ENCODE results near the gene TAPBPL.
"Not testable (repeated sequence)": the region's sequence is repeated elsewhere in the genome, so short reads cannot be mapped to it uniquely, and the experiment has no call there.

The TAPBPL gene

GRCh38 chr12:6471989-6472360 lies 20.1 kb downstream of the TAPBPL start:
- H3K4me1 ChIP-seq (ENCODE audit: low read depth, poor library complexity, severe bottlenecking) = peaks cover 31% of the 10 kb centered on the region
- no peak overlapping the region for H3K9ac ChIP-seq
- no peaks in the 10 kb centered on the region; the same call in 1 of the 2 replicates for H3K79me2 ChIP-seq (ENCODE audit: insufficient read depth, low read depth)
- no peak for TF ChIP-seq CTCF (conservative IDR thresholded peaks at IDR 0.05; ENCODE audit: low read depth, low read length)
- H3K4me2 ChIP-seq = no peak overlapping the region
- H4K20me1 ChIP-seq (ENCODE audit: insufficient read depth) = no peaks in the 10 kb centered on the region
- H2AFZ ChIP-seq (ENCODE audit: low read depth) = no peak overlapping the region
- H3K27ac ChIP-seq = no peak overlapping the region
- no peaks in the 10 kb centered on the region for H3K36me3 ChIP-seq (ENCODE audit: insufficient read depth)
- H3K27me3 ChIP-seq (ENCODE audit: insufficient read depth, low read depth) = no peaks in the 10 kb centered on the region
- H3K4me3 ChIP-seq (IDR thresholded peaks at IDR 0.05; ENCODE audit: insufficient read depth, low read depth, low read length) = no peak overlapping the region

GRCh38 chr12:6472491-6472890 lies 20.6 kb downstream of the TAPBPL start:
- TF ChIP-seq CTCF (conservative IDR thresholded peaks at IDR 0.05; ENCODE audit: low read depth, low read length) = no peak
- Histone ChIP-seq H3K4me3 (IDR thresholded peaks at IDR 0.05; ENCODE audit: insufficient read depth, low read depth, low read length) (no peak overlapping the region), H3K27me3 (ENCODE audit: insufficient read depth, low read depth) (no peaks in the 10 kb centered on the region), H3K4me1 (ENCODE audit: low read depth, poor library complexity, severe bottlenecking) (peaks cover 31% of the 10 kb centered on the region), H3K79me2 (ENCODE audit: insufficient read depth, low read depth) (no peaks in the 10 kb centered on the region; the same call in 1 of the 2 replicates), H3K9ac (no peak overlapping the region), H4K20me1 (ENCODE audit: insufficient read depth) (no peaks in the 10 kb centered on the region), H3K4me2 (no peak overlapping the region), H3K27ac (no peak overlapping the region), H3K36me3 (ENCODE audit: insufficient read depth) (no peaks in the 10 kb centered on the region), H2AFZ (ENCODE audit: low read depth) (no peak overlapping the region)

GRCh38 chr12:6475233-6475975 lies 23.6 kb downstream of the TAPBPL start:
- not testable (repeated sequence) for H4K20me1 ChIP-seq (ENCODE audit: insufficient read depth); H3K9ac ChIP-seq; H3K27ac ChIP-seq; H3K4me3 ChIP-seq (IDR thresholded peaks at IDR 0.05; ENCODE audit: insufficient read depth, low read depth, low read length); H2AFZ ChIP-seq (ENCODE audit: low read depth); H3K27me3 ChIP-seq (ENCODE audit: insufficient read depth, low read depth); H3K4me2 ChIP-seq; H3K36me3 ChIP-seq (ENCODE audit: insufficient read depth); H3K79me2 ChIP-seq (ENCODE audit: insufficient read depth, low read depth)
- peaks cover 13% of the 10 kb centered on the region for H3K4me1 ChIP-seq (ENCODE audit: low read depth, poor library complexity, severe bottlenecking)

- TF ChIP-seq CTCF (conservative IDR thresholded peaks at IDR 0.05; ENCODE audit: low read depth, low read length) = no peak
Measured at GRCh38 chr12:6476489-6476888, 24.6 kb downstream of the TAPBPL start.

GRCh38 chr12:6477601-6478377 lies 25.9 kb downstream of the TAPBPL start:
- not testable (repeated sequence) for H4K20me1 ChIP-seq (ENCODE audit: insufficient read depth); H3K27me3 ChIP-seq (ENCODE audit: insufficient read depth, low read depth); H2AFZ ChIP-seq (ENCODE audit: low read depth); H3K36me3 ChIP-seq (ENCODE audit: insufficient read depth); H3K27ac ChIP-seq; H3K9ac ChIP-seq; H3K4me1 ChIP-seq (ENCODE audit: low read depth, poor library complexity, severe bottlenecking); H3K4me3 ChIP-seq (IDR thresholded peaks at IDR 0.05; ENCODE audit: insufficient read depth, low read depth, low read length); H3K79me2 ChIP-seq (ENCODE audit: insufficient read depth, low read depth); H3K4me2 ChIP-seq

More at GRCh38 chr12:6476489-6476888, 24.6 kb downstream of the TAPBPL start:
- Histone ChIP-seq H3K4me3 (IDR thresholded peaks at IDR 0.05; ENCODE audit: insufficient read depth, low read depth, low read length) (no peak overlapping the region), H3K79me2 (ENCODE audit: insufficient read depth, low read depth) (no peaks in the 10 kb centered on the region), H2AFZ (ENCODE audit: low read depth) (no peak overlapping the region), H3K4me2 (no peak overlapping the region), H4K20me1 (ENCODE audit: insufficient read depth) (no peaks in the 10 kb centered on the region), H3K27me3 (ENCODE audit: insufficient read depth, low read depth) (no peaks in the 10 kb centered on the region), H3K4me1 (ENCODE audit: low read depth, poor library complexity, severe bottlenecking) (peaks cover 8% of the 10 kb centered on the region), H3K9ac (no peak overlapping the region), H3K36me3 (ENCODE audit: insufficient read depth) (no peaks in the 10 kb centered on the region), H3K27ac (no peak overlapping the region)

Data from KMS-11 (cell line).